ENCODE data around the gene JARID2. TPM values are rescaled to one million over a fixed set of nuclear protein-coding genes. Genes with fewer than 3 reads are reported as not detected.

Gene JARID2
- total RNA-seq, 1 experiment from 2014 or later: 6.0 TPM

DNA sequence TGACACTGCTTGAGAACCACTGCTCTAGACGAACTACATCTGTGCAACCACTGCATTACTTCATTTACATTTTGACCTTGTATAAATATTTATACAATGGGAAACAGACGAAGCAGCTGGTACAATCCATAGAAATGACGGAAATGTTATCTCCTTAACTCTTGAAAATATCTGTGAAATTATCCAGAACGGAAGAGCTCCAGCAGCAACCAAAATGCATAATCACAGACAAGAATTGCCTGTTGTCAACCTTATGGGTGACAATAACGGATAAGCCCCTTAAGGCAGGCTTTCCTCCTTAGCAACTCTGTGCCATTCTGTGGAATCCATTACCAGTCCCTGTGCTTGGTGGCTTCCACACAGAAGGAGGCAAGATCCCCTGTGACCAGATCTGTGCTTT lies 301.5 kb downstream of the JARID2 start:
- ATAC-seq (no peak), DNase-seq (ENCODE audit: low read depth, low spot score) (no peak)
- in situ Hi-C loops (cut with HindIII; ENCODE audit: low pct_unique_long_range_greater_than_20kb, low sequenced_read_pairs) (no loop called here), intact Hi-C loops (cut with micrococcal nuclease; ENCODE audit: unreplicated experiment) (no loop called here)
- no peak for TF ChIP-seq POLR2AphosphoS5 (IDR thresholded peaks at IDR 0.05; ENCODE audit: low read depth, low read length)
- TF ChIP-seq TCF7L2 (IDR thresholded peaks at IDR 0.05; ENCODE audit: low read depth, low read length): no peak
- TF ChIP-seq, protein P1, sequence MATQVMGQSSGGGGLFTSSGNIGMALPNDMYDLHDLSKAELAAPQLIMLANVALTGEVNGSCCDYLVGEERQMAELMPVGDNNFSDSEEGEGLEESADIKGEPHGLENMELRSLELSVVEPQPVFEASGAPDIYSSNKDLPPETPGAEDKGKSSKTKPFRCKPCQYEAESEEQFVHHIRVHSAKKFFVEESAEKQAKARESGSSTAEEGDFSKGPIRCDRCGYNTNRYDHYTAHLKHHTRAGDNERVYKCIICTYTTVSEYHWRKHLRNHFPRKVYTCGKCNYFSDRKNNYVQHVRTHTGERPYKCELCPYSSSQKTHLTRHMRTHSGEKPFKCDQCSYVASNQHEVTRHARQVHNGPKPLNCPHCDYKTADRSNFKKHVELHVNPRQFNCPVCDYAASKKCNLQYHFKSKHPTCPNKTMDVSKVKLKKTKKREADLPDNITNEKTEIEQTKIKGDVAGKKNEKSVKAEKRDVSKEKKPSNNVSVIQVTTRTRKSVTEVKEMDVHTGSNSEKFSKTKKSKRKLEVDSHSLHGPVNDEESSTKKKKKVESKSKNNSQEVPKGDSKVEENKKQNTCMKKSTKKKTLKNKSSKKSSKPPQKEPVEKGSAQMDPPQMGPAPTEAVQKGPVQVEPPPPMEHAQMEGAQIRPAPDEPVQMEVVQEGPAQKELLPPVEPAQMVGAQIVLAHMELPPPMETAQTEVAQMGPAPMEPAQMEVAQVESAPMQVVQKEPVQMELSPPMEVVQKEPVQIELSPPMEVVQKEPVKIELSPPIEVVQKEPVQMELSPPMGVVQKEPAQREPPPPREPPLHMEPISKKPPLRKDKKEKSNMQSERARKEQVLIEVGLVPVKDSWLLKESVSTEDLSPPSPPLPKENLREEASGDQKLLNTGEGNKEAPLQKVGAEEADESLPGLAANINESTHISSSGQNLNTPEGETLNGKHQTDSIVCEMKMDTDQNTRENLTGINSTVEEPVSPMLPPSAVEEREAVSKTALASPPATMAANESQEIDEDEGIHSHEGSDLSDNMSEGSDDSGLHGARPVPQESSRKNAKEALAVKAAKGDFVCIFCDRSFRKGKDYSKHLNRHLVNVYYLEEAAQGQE (IDR thresholded peaks at IDR 0.05; ENCODE audit: insufficient read depth in 1 of 2, low read depth in 2 of 2, low read length in 1 of 2): no peak
- TF ChIP-seq SIN3A (IDR thresholded peaks at IDR 0.05; ENCODE audit: borderline replicate concordance, insufficient read depth, low read depth, low read length): no peak
- TF ChIP-seq, protein P2, sequence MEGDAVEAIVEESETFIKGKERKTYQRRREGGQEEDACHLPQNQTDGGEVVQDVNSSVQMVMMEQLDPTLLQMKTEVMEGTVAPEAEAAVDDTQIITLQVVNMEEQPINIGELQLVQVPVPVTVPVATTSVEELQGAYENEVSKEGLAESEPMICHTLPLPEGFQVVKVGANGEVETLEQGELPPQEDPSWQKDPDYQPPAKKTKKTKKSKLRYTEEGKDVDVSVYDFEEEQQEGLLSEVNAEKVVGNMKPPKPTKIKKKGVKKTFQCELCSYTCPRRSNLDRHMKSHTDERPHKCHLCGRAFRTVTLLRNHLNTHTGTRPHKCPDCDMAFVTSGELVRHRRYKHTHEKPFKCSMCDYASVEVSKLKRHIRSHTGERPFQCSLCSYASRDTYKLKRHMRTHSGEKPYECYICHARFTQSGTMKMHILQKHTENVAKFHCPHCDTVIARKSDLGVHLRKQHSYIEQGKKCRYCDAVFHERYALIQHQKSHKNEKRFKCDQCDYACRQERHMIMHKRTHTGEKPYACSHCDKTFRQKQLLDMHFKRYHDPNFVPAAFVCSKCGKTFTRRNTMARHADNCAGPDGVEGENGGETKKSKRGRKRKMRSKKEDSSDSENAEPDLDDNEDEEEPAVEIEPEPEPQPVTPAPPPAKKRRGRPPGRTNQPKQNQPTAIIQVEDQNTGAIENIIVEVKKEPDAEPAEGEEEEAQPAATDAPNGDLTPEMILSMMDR (IDR thresholded peaks at IDR 0.05): no peak
- ChIA-PET POLR2A (no interaction called here), CTCF (no interaction called here)
- Histone ChIP-seq H3K27ac (ENCODE audit: low read length) (no peak overlapping the region), H3K27me3 (ENCODE audit: control insufficient read depth, insufficient read depth, low read length) (no peaks in the 10 kb centered on the region), H3K36me3 (ENCODE audit: control insufficient read depth, insufficient read depth, low read length) (no peaks in the 10 kb centered on the region), H3K4me1 (ENCODE audit: control insufficient read depth, insufficient read depth, low read length) (no peaks in the 10 kb centered on the region), H3K9me3 (ENCODE audit: control insufficient read depth, insufficient read depth, low read depth, low read length) (no peaks in the 10 kb centered on the region), H3K4me3 (ENCODE audit: low read depth in 2 of 2, low read length in 2 of 2) (no peak overlapping the region)
- BruUV-seq (replicated peaks): no TSS peak

DNA sequence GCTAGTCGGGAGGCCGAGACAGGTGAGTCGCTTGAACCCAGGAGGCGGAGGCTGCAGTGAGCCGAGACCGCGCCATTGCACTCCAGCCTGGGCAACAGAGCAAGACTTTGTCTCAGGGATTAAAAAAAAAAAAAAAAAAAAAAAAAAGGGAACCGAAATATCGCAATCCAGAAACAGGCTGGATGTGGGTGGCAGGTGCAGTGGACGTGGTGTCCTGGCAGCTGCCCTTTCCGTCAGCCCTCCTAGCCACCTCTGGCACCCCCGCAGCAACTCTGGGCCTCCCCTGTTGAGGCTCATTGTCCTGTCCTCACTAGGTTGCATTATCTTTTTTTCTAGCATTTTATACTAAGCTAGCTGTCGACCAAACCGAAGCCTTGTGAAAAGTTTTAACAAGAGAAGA lies 303.5 kb downstream of the JARID2 start:
- ChIA-PET POLR2A (no interaction called here), CTCF (no interaction called here)
- no peaks in the 10 kb centered on the region for H3K36me3 ChIP-seq (ENCODE audit: control insufficient read depth, insufficient read depth, low read length)
- in situ Hi-C loops (cut with HindIII; ENCODE audit: low pct_unique_long_range_greater_than_20kb, low sequenced_read_pairs) (no loop called here), intact Hi-C loops (cut with micrococcal nuclease; ENCODE audit: unreplicated experiment) (no loop called here)
- H3K4me3 ChIP-seq (ENCODE audit: low read depth in 2 of 2, low read length in 2 of 2): no peak overlapping the region
- H3K4me1 ChIP-seq (ENCODE audit: control insufficient read depth, insufficient read depth, low read length): no peaks in the 10 kb centered on the region
- no TSS peak for BruUV-seq (replicated peaks)
- no peak for DNase-seq (ENCODE audit: low read depth, low spot score)
- no peak overlapping the region for H3K27ac ChIP-seq (ENCODE audit: low read length)
- no peaks in the 10 kb centered on the region for H3K9me3 ChIP-seq (ENCODE audit: control insufficient read depth, insufficient read depth, low read depth, low read length)
- TF ChIP-seq TCF7L2 (IDR thresholded peaks at IDR 0.05; ENCODE audit: low read depth, low read length): no peak
- no peaks in the 10 kb centered on the region for H3K27me3 ChIP-seq (ENCODE audit: control insufficient read depth, insufficient read depth, low read length)
- ATAC-seq: no peak

DNA sequence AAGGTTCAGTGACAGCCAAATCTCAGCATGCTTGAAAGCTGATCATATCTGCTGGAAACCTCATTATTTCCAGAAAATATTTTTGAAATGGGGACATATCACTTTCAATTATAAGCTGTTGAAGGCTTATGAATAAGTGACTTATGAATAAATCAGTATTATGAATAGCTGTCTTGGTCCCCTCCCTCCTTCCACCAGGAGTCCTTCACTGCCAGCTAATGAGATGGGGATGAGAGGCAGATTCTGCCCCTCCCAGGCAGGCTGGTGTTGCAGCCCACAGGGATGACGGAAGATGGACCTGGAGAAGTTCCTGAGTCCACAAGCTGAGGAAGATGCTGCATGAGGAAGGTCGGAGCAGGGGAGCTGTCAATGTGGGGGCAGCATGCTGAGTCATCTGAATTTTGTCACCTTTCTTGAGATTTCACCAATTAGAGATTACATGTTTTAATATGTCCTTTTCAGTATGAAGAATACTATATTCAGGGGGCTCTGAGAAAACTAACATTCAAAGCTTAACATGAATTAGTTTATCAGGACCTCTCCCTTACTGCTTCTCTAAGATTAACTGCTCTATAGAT lies 304.8 kb downstream of the JARID2 start:
- POLR2A ChIA-PET: no interaction called here
- no peaks in the 10 kb centered on the region for H3K4me1 ChIP-seq (ENCODE audit: control insufficient read depth, insufficient read depth, low read length)
- no peak overlapping the region for H3K4me3 ChIP-seq (ENCODE audit: low read depth in 2 of 2, low read length in 2 of 2)
- in situ Hi-C loops (cut with HindIII; ENCODE audit: low pct_unique_long_range_greater_than_20kb, low sequenced_read_pairs): no loop called here
- TF ChIP-seq, protein P2 (IDR thresholded peaks at IDR 0.05): no peak
- no peak for TF ChIP-seq SIN3A (IDR thresholded peaks at IDR 0.05; ENCODE audit: borderline replicate concordance, insufficient read depth, low read depth, low read length)
- TF ChIP-seq, protein P1 (IDR thresholded peaks at IDR 0.05; ENCODE audit: insufficient read depth in 1 of 2, low read depth in 2 of 2, low read length in 1 of 2): no peak
- no peak for TF ChIP-seq TCF7L2 (IDR thresholded peaks at IDR 0.05; ENCODE audit: low read depth, low read length)
- TF ChIP-seq POLR2AphosphoS5 (IDR thresholded peaks at IDR 0.05; ENCODE audit: low read depth, low read length): no peak
- no peaks in the 10 kb centered on the region for H3K36me3 ChIP-seq (ENCODE audit: control insufficient read depth, insufficient read depth, low read length)
- intact Hi-C loops (cut with micrococcal nuclease; ENCODE audit: unreplicated experiment): no loop called here
- H3K27me3 ChIP-seq (ENCODE audit: control insufficient read depth, insufficient read depth, low read length): no peaks in the 10 kb centered on the region
- CTCF ChIA-PET: interaction anchor here (0.5 kb wide), 1 partner anchor 1650 kb away, joined by 3 read pairs; no protein-coding TSS in a partner anchor
- H3K9me3 ChIP-seq (ENCODE audit: control insufficient read depth, insufficient read depth, low read depth, low read length): no peaks in the 10 kb centered on the region
- DNase-seq (ENCODE audit: low read depth, low spot score): no peak
- H3K27ac ChIP-seq (ENCODE audit: low read length): no peak overlapping the region
- ATAC-seq: no peak
- no TSS peak for BruUV-seq (replicated peaks)
